NCI-H82 treated with DMSO at 0.1 percent for 48 hours (cell line): ENCODE results near the gene MT4.
"Not testable (repeated sequence)": the region's sequence is repeated elsewhere in the genome, so short reads cannot be mapped to it uniquely, and the experiment has no call there.

ENCODE experiments used
- DNase-seq: peaks from one replicate; lab custom pipeline; 2025; ENCODE audit not compliant: unreplicated experiment; lab: John Stamatoyannopoulos, UW

The MT4 gene

DNA sequence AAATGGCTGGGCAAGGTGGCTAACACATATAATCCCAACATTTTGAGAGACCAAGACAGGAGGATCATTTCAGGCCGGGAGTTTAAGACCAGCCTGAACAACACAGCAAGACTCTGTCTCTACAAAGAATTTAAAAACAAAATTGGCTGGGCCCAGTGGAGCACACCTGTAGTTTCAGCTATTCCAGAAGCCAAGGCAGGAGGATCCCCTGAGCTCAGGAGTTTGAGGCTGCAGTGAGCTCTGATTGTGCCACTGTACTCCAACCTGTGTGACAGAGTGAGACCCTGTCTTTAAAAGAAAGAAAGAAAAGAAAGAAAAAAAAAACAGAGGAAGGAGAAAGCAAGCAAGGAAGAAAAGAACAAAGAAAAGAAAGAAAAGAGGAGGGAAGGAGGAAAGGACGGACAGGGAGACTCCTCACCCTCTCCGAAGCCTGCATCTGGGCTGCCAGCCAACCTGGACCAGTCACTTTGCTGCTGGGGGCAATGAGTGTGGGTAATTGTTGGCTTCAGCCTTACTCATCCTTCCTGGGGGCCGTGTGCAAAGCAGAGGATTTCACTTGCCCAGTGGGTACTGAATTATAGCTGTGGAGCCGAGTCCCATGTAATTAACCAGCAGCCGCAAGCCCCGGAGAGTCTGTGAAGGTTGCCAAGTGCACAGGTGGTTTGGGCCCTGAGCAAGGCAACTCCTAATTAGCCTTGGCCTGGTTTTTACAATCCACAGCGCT, 6.7 kb upstream of the MT4 start:
- DNase-seq, result no peak

- no peak for DNase-seq
These were observed 5.8 kb upstream of the MT4 start for GRCh38 chr16:56559109-56559508.

- DNase-seq, result no peak
These were observed 4.4 kb upstream of the MT4 start for GRCh38 chr16:56560447-56560846.

DNA sequence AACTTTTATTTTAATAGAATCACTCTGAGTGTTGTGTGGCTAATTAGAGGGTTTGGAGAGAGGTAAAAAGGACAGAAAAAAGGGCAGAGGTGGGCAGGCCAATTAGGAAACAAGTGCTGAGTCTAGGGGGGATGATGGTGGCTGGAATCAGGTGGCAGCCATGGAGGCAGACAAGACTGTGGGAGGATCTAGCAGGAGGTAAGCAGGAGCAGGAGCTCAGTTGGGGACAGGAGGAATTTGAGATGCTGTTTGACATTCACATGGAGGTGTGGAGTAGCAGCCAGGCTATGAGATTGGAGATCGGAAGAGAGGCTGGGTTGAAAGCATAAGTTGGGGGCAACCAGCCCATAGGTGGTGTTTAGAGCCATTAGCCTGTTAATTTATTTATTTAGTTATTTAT, 3.7 kb upstream of the MT4 start:
- no peak for DNase-seq

DNA sequence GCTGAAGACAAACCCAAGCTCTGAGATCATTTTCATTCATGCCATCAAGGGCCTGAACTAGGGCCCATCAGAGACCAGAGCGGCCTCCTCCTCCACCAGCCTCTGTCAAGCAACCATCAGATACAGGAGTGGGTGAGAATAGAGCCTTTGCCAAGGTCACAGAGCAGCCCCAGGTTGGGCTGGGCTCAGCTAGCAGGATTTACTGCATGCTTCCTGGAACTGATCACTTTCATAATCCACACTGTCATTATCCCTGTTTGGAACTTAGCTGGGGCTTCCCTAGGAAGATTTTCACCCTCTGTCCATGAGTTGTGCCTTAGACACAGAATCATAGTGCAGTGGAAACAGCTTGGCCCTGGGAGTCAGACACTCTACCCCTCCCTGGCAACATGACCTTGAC, 5.1 kb downstream of the MT4 start:
- no peak for DNase-seq

- no peak for DNase-seq
These were observed 6.7 kb downstream of the MT4 start for GRCh38 chr16:56571525-56571924.

GRCh38 chr16:56574625-56575024, 9.8 kb downstream of the MT4 start:
- DNase-seq, result no peak

DNA sequence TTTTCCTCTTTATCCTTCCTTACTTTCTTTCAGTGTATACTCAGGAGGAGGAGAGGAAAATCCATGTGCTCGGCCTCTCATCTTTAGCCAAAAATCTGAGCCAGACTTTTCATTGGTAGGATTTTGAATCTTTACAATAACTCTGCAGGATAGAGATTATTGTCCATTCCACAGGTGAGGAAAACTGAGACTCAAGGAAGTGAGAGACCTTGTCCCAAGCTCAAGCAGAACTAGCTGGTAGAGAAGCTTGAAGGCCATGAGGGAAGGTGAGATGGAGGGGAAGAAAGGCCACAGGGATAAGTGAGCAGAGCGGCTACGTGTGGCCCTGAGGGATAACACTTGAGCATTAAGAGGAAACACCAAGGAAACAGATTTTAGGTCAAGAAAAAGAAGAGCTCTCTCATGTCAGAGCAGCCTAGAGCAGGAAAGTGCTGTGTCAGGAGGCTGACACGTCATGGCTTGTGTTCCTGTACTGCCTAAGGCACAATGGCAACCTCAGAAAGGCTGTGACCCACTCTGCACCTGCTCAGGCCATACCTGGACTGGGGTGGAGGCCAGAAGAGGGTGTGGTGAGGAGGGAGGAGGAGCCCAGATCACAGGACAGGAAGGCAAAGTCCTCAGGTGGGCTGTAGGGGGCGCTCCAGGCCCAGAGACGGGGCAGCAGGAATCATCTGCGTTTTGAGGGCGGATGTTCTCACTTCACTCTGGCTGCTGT, 11.9 kb downstream of the MT4 start:
- peak; percentile 30 for DNase-seq

GRCh38 chr16:56577300-56577625, 12.4 kb downstream of the MT4 start:
- DNase-seq, result no peak

GRCh38 chr16:56580391-56581048, 15.6 kb downstream of the MT4 start:
- DNase-seq, result no peak

DNA sequence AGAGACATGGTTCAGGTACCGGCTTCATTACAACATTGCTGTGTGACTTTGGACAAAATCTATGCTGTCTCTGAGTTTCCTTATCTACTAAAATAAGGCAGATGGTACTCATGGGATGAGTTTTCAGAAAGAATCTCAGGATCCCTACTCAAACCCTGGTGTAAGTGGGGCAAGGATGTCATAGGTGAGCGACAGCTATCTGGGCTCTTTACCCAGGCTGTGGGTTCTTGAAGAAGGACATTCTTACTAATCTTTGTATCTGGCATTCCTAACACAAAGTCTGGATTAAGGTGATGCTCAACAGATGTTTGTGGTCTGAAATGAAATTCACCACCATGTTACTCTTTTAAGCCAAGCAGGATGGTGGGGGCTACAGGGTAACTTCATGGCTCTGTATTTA, 18.0 kb downstream of the MT4 start:
- DNase-seq, result not testable (repeated sequence)

DNA sequence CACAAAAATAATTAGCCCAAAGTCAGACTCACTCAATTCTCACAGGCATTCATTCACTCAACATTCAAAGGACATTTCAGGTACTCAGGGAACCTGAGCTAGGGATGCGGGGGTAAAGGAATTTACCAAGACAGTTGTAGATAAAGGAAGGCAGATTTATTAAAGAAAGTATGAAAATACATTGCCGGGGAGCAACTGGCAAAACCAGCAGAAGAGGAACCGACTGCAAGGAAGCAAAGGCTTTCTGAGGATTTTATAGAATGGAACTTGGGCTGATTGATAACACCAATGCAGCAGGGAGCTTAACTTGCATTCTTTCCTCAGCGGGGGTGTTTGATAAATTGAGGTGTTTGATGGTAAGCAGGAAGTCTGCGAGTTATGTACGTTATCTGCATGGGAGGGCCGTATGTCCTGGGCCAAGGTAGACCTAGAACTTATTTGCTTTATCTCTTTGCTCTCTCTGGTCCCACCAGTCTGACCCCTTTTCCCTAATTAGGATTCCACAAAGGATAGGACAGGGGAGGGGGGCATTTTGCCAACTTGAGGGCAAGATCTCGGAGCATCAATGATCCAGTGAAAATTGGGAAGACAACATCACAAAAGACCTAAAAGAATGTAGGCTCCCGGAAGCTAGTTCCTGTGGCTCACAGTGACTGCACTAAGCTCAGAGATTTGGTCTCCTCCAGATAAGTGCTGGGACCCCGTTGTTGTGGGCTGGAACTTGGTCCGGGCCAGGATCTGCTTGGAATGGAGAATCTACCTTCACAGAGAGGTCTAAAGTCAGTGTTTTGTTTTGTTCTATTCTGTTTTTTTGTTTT, 18.7 kb downstream of the MT4 start:
- no peak for DNase-seq

DNA sequence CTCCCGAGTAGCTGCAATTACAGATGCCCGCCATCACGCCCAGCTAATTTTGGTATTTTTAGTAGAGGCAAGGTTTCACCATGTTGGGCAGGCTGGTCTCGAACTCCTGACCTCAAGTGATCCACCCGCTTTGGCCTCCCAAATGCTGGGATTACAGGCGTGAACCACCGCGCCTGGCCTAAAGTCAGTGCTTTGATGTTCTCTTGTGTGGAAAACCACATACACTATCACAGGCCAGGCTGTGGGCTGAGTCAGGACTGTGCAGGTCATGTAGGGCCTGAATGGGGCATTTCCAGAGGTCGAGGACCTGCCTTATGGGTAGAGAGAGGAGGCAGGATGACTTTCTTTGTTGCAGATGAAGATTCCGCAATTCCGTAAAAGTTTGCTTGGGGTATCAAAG, 19.4 kb downstream of the MT4 start:
- no peak for DNase-seq

GRCh38 chr16:56588781-56589140, 23.9 kb downstream of the MT4 start:
- DNase-seq, result no peak

DNA sequence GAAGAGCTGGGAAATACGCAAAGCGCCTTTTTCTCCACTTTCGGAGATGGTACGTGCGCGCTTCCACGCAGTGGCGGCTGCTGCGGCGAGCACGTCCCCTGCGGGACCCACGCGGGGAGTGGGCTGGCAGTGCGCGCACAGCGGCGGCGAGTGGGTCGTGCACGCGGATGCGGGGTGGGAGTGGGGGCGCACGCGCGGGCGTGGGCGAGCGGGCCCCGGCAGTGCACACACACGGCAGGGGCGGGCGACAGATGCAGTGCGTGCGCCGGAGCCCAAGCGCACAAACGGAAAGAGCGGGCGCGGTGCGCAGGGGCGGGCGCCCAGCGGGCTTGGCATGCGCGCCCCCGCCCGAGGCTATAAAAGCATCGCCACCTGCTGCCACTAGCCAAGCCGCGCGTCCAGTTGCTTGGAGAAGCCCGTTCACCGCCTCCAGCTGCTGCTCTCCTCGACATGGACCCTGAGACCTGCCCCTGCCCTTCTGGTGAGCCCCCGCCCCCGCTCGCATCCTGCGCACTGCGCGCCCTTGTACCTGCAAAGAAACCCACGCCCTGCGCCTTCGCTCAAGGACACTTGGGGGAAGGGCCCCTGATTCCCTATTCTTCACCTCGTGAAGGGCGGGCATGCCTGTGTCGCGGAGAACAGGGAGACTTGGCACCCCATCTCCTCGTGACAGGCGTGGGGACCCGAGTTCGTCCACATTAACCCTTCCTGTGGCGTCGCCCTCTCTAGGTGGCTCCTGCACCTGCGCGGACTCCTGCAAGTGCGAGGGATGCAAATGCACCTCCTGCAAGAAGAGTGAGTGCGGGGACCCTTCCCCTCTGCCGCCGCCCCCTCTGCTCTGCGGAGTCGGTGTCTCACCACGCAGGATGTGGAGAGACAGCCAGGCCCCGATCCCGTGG, 24.5 kb downstream of the MT4 start, which contains the start of gene MT3:
Gene MT3, plus strand, starts transcription at position 388 of the 899 bp plus-strand sequence. Its CDS starts 63 bp downstream, at position 451.
- DNase-seq, result no peak

GRCh38 chr16:56591377-56592060, 26.6 kb downstream of the MT4 start:
- no peak for DNase-seq

DNA sequence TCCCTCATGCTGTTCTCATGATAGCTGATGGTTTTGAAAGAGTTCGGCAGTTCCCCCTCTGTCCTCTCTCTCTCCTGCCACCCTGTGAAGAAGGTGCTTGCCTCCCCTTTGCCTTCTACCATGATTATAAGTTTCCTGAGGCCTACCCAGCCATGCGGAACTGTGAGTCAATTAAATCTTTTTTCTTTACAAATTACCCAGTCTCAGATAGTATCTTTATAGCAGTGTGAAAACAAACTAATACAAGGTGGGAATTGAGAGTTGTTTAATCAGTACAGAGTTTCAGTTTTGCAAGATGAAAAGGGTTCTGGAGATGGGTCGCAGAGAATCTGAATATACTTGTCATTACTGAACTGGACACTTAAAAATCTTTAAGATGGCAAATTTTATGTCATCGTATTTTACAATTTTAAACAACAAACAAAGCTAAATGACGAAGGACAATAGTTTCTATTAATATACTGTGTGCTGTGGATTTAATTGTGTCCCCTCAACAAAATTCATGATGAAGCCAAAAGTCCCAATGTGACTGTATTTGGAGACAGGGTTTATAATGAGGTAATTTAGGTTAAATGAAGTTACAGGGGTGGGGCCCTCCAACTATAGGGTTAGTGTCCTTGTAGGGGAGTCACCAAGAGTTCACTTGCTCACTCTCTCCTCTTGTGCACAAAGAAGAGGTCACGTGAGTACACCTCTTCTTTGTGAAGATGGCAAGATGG, 28.9 kb downstream of the MT4 start:
- no peak for DNase-seq

DNA sequence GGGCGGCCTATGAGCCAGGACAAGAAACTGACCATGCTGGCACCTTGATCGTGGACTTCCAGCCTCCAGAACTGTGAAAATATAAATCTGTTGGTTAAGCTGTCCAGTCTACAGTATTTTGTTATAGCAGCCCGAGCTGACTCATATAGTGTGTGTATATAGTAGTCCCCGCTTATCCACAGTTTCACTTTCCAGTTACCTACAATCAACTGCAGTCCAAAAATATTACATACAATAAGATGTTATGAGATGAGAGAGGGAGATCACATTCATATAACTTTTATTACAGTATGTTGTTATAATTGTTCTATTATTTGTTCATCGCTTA, 29.4 kb downstream of the MT4 start:
- DNase-seq, result no peak

DNA sequence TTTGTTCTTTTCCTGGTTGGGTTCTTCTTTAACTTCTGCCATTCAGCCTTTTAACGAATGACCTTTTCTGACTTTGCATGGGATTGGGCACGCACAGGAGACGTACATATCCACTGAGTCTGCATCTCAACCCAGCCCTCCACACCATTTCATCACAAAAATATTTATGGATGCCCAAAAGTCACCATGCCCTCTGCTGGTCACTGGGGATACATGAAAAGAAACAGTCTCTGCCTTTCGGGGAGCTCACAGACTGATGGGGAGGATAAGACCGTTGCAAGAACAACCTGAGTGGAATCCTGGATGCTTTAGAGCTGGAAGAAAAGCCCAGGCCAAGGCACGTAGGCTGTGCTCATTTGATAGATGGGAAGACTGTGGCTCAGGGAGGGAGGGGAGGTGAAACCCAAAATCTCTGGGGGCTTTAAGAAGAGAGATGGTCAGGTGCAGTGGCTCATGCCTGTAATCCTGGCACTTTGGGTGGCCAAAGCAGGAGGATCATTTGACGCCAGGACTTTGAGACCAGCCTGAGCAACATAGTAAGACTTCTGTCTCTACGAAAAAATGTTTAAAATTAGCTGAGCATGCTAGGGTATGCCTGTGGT, 35.6 kb downstream of the MT4 start:
- no peak for DNase-seq
